ENCODE results near the gene ZC3HAV1L.
"Not testable (repeated sequence)": the region's sequence is repeated elsewhere in the genome, so short reads cannot be mapped to it uniquely, and the experiment has no call there.

ZC3HAV1L gene

DNA sequence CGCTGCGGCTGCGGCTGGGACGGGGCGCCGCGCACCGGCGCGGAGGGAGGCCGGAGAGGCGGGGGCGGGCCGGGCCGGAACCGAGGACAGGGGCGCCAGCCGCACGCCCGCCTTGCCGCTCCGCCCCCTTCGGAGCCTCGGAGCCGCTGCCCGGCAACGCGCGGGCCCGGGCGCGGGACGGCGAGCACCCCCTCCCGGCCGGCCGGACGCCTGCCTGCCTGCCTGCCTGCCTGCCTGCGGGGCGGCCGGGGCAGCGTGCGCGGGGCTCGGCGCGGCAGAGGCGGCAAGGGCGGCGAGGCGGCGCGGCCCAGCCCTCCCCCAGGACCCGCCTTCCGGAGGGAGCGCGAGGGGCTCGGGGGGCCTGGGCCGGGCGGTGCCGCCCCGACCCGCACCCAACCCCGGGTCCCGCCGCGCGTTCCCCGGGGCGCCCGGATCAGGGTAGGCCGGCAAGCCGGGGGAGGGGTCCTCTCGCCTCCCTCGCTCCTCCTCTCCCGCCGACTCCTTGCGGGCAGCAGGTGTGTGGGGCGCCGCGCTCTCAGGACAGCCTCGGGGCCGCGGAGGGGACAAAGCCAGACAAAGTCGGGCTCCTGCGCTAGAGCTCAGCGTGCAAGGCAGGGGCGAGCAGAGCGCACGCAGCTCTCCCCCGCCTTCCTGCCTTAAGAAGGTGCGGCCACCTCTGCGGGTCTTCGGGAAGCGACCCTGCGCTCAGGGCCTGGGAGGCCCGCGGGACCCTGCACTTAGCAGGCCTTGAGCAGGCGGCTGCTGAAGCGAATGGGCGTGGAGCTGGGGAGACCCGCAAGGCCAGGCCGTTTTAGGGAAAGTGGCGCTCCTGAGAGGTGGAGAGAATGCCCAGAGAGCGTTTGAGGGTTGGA is 54.3 kb downstream of the ZC3HAV1L start, which contains the start of gene KIAA1549:
Gene KIAA1549, minus strand, starts transcription at position 58 of the 872 bp plus-strand sequence. CDS start 120 bp downstream, outside the sequence.
- Histone ChIP-seq H3K27ac (no peak within 1 kb of the TSS), H3K4me3 (ENCODE audit: low read depth, low read length) (peak within 1 kb of the TSS; percentile 74), H3K36me3 (replicated peaks) (no peaks in the 10 kb centered on the region), H3K27me3 (replicated peaks) (no peaks in the 10 kb centered on the region)
- TF ChIP-seq, protein P1, sequence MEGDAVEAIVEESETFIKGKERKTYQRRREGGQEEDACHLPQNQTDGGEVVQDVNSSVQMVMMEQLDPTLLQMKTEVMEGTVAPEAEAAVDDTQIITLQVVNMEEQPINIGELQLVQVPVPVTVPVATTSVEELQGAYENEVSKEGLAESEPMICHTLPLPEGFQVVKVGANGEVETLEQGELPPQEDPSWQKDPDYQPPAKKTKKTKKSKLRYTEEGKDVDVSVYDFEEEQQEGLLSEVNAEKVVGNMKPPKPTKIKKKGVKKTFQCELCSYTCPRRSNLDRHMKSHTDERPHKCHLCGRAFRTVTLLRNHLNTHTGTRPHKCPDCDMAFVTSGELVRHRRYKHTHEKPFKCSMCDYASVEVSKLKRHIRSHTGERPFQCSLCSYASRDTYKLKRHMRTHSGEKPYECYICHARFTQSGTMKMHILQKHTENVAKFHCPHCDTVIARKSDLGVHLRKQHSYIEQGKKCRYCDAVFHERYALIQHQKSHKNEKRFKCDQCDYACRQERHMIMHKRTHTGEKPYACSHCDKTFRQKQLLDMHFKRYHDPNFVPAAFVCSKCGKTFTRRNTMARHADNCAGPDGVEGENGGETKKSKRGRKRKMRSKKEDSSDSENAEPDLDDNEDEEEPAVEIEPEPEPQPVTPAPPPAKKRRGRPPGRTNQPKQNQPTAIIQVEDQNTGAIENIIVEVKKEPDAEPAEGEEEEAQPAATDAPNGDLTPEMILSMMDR (IDR thresholded peaks at IDR 0.05; ENCODE audit: low read depth, low read length, missing control alignments), result no peak
- DNase-seq, result no peak
- in situ Hi-C loops (cut with HindIII; ENCODE audit: low pct_ligation_motif_present, low sequenced_read_pairs), result no loop called here

DNA sequence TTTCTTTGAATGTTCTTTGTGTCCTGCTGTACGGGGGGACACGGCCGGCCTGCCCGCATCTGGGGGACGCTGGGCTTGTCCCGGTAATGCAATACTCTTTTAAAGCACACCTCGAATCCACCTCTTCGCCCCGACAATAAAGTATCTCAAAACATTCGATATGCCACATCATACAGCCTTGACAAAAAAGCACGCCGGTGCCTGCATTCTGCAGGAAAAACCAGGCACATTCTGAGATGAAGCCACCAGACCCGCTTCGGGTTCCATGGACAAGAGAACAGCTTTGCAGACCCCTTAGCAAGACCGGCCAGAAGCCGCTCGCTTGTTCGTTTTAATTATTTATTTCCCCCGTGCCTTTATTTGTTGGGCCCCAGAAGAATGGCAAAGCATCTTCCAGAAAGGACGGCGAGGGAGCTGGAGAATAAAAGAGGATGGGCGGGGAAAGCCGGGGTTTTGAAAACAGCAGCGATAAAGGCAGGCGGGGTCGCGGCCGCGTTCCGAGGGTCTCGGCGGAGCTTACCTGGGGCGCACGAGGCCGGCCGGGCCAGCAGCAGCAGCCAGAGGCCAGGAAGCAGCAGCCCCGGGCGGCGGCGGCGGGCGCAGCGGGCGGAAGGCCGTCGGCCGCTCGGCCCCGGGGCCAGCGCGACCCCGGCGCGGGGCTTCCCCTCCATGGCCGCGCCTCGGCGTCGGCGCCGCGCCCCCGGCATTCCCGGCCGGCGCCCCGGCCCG is 55.1 kb downstream of the ZC3HAV1L start:
- Histone ChIP-seq H3K4me3 (ENCODE audit: low read depth, low read length) (peak overlapping the region; percentile 74), H3K36me3 (replicated peaks) (no peaks in the 10 kb centered on the region), H3K27ac (no peak overlapping the region), H3K27me3 (replicated peaks) (no peaks in the 10 kb centered on the region)
- in situ Hi-C loops (cut with HindIII; ENCODE audit: low pct_ligation_motif_present, low sequenced_read_pairs), result no loop called here
- no peak for DNase-seq
- TF ChIP-seq, protein P1 (IDR thresholded peaks at IDR 0.05; ENCODE audit: low read depth, low read length, missing control alignments), result no peak

DNA sequence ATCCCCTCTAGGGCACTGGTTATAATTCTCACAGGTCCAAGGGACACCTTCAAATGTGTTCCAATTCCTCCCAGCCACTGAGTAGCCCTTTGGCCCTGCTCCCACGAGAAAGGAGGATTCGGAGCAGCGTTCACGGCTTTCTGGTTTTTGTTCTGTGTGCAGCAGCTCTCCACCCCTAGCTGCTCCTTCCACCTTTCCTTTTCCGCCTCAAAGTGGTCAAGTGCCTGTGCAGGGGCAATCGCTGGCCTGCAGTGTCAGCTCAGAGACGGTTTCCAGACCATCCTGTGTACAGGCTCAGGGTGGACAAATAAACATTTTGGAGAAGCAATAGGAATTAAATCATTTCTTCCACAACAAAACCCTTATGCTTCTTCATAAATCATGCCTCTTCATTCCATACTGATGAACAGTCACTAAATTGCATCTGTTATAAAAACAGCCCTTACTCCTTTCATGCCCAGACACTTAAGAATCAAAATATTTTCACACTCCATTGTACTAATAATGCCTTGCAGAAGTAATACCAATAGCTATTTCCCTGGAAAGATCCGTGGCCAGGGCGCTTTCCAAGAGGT is 55.8 kb downstream of the ZC3HAV1L start:
- no peaks in the 10 kb centered on the region for H3K27me3 ChIP-seq (replicated peaks)
- no peak overlapping the region for H3K27ac ChIP-seq
- H3K36me3 ChIP-seq (replicated peaks), result no peaks in the 10 kb centered on the region
- no peak for DNase-seq
- peak overlapping the region; percentile 74 for H3K4me3 ChIP-seq (ENCODE audit: low read depth, low read length)
- in situ Hi-C loops (cut with HindIII; ENCODE audit: low pct_ligation_motif_present, low sequenced_read_pairs), result no loop called here
- TF ChIP-seq, protein P1 (IDR thresholded peaks at IDR 0.05; ENCODE audit: low read depth, low read length, missing control alignments), result no peak

DNA sequence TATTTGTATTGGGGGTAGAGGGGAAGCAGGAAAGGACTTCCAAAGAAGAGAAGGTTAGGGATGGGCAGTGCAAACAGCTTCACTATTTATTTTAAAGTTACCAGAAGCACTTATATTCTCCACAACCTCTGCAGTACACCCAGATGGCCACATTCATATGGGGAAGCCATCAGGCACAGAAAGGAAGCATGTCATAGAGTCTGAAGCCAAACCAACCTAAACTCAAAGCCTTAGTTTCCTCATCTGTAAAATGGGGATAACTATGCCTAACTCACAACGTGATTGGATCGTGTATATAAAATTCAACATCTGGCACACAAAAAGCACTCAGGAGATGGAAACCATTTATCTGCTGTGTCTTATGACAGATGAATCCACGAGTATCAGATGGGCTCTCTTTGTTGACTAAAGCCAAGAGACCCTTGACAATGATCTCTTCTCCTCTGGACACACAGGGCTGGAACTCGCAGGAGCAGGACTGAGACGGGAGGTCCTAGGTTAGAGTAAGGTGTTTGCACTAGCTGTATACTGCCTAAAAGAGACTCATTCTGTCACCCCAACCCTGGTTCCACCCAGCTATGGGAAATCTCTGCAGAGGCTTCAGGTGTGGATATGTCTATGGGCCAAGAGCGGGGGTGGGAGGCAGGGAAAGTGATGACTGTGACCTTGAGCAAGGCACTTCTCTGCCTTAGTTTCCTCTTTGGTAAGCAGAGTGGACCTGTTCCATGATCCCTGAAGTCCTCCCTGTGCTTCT is 56.4 kb downstream of the ZC3HAV1L start:
- Histone ChIP-seq H3K27ac (no peak overlapping the region), H3K4me3 (ENCODE audit: low read depth, low read length) (no peak overlapping the region), H3K36me3 (replicated peaks) (no peaks in the 10 kb centered on the region), H3K27me3 (replicated peaks) (no peaks in the 10 kb centered on the region)
- DNase-seq, result no peak
- TF ChIP-seq, protein P1 (IDR thresholded peaks at IDR 0.05; ENCODE audit: low read depth, low read length, missing control alignments), result peak; percentile 28
- in situ Hi-C loops (cut with HindIII; ENCODE audit: low pct_ligation_motif_present, low sequenced_read_pairs), result no loop called here

DNA sequence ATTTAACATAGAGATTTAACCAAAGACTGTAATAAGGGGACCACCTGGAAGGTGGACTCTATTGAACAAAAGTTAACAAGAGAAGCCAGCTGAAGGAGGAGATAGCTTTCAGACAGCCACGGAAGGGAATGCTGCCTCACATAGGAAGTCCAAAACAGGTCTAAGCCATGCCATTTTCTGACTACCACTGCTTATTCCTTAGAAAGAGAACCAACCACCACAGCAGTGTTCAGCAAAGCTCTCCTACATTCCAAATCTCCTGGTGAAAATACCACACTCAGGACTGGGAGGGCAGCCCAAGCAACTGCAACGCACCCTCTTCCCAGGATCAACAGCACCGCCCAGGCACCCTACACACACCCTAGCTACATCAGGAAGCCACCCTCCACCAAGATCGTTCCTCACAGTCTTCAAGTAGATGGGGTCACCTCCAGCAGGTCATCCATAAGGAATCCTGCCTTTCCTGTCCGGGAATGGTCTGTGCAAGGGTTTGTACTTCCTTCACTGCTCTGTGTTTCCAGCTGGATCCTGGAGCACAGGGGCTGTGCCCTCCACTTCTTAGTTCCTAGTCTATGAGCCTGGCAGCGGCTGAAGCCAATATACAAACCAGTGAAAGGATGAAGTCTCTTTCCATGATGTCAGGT is 57.2 kb downstream of the ZC3HAV1L start:
- in situ Hi-C loops (cut with HindIII; ENCODE audit: low pct_ligation_motif_present, low sequenced_read_pairs), result no loop called here

DNA sequence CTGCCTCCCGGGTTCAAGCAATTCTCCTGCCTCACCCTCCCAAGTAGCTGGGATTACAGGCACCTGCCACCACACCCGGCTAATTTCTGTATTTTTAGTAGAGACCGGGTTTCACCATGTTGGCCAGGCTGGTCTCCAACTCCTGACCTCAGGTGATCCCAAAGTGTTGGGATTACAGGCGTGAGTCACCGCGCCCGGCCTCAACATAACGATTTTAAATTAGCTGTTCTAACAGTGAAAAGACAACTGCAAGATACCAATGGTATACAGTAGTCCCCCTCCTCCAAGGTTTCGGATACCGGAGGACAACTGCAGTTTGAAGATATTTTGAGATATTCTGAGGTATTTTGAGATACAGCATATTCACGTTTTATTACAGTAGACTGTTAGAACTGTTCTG is 59.7 kb downstream of the ZC3HAV1L start:
- DNase-seq; in situ Hi-C loops (cut with HindIII; ENCODE audit: low pct_ligation_motif_present, low sequenced_read_pairs); H3K4me3 ChIP-seq (ENCODE audit: low read depth, low read length); H3K27ac ChIP-seq; H3K36me3 ChIP-seq (replicated peaks); H3K27me3 ChIP-seq (replicated peaks): not testable (repeated sequence)

More for the DNA sequence above, 57.2 kb downstream of the ZC3HAV1L start:
- no peak overlapping the region for H3K27ac ChIP-seq
- no peak overlapping the region for H3K4me3 ChIP-seq (ENCODE audit: low read depth, low read length)
- no peaks in the 10 kb centered on the region for H3K27me3 ChIP-seq (replicated peaks)
- TF ChIP-seq, protein P1 (IDR thresholded peaks at IDR 0.05; ENCODE audit: low read depth, low read length, missing control alignments), result no peak
- DNase-seq, result no peak
- no peaks in the 10 kb centered on the region for H3K36me3 ChIP-seq (replicated peaks)

Data from brain microvascular endothelial cell (primary cell).